Non-pigmented ciliary epithelial cell (primary cell): Measurements from ENCODE around the gene PBX1.
A peak's percentile ranks its signal among the peaks of the same experiment; 100 is the strongest.
"Not testable (repeated sequence)": the region's sequence is repeated elsewhere in the genome, so short reads cannot be mapped to it uniquely, and the experiment has no call there.

Experiments used
- DNase-seq: peaks from one replicate; pipeline ENCODE4 v3.0.0-alpha.2; 2010; ENCODE audit warnings: low read depth

PBX1 gene

DNA sequence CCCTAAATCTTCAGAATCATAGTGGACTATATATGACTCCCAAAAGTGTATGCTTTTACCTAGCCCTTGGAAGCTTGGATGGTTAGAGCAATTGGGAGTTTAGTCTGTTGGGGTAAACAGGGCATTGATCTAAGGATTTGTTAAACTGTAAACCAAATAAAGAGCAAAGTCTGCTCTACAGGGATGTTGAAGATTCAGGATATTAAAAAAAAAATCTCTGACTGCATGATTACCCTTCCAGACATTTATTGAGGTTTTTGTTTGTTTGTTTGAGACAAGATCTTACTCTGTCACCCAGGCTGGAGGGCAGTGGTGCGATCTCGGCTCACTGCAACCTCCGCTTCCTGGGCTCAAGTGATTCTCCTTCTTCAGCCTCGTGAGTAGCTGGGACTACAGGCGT, 31.6 kb downstream of the PBX1 start:
- no peak for DNase-seq

DNA sequence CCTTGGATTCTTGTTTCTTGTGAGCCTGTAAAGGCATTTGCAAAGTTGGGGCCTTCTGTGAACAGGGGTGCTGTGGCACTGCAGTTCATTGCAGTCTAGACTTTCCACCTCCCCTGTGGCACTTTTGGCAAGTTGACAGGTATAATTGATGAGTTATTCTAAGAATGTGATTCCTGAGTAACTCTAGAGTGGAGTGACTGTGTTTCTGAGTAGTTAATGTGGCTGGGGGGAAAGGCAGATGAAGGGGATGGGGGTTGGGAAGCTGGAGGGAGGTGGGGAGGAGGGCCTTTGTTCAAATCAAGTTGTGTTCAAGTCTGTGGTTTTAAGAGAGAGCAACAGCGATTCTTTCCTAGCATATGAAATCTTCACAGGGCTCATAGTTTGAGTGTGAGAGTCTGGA, 32.9 kb downstream of the PBX1 start:
- DNase-seq = no peak

DNA sequence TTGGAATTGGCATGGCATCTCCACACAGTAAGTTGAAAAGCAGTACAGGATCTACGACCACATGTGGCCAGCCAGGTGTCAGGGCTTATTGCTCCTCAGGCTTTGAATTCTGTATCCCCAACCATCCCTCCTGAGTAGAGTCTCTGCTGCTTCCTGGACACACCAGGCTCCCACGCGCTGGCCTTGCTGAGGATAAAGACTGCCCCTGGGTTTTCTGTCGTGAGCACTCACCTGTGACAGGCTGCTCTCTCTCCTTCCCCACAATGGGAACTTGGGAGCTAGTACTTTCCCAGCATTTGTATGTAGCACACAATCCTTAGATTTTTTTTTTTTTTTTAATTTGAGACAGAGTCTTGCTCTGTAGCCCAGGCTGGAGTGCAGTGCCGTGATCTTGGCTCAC, 33.6 kb downstream of the PBX1 start:
- DNase-seq = no peak

DNA sequence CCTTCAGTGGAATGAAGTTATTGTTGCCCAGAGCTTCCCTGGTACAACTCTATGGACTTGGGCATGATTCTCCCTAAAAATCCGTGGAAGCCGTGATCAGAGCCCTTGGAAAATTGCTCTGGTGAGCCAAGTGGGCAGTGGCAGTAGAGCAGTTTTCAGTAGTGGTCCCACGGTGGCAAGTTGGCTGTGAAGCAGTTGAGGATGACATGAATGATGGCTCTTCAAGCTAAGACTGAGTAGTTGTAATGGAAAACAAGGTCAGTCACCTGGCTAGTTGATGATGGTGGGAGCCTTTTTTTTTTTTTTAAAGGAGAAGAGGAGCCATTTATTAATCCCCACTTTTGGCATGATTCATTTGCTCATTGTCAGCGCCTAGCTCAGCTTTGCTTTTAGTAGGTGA, 36.2 kb downstream of the PBX1 start:
- no peak for DNase-seq

DNA sequence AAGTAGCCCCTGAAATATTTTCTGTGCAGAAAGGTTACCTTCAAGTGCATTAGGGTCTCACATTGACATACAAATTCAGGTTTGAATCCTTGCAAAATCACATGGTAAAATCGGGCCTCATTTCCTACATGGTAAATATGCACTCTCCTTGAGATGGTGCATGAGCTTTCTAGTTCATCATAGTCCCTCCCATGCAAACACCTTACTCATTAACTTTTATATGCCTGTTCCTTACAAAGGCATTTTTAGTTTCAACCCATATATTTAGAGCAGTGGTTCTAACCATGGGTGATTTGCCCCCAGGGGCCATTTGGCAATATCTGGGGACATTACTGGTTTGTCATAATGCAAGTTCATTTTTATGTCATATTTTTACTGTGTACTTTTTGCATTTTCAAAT, 37.2 kb downstream of the PBX1 start:
- no peak for DNase-seq

DNA sequence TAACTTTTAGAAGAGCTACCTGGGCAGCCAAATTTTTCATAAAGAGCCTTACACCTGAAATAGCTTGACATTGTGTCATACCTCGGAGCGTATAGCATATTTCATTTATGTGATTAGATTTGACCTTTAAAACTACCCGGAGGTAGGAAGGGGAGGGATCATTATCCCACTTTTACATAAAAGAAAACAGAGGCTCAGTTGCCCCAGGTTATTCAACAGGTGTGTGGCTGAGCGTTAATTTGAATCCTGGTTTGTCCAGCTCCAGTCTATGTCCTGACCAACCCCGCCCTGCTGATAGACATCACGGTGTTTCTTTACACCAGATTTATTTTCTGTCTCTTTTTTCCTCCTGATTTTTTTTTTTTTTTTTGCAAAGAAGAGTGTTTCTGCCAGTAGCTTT, 39.7 kb downstream of the PBX1 start:
- no peak for DNase-seq

DNA sequence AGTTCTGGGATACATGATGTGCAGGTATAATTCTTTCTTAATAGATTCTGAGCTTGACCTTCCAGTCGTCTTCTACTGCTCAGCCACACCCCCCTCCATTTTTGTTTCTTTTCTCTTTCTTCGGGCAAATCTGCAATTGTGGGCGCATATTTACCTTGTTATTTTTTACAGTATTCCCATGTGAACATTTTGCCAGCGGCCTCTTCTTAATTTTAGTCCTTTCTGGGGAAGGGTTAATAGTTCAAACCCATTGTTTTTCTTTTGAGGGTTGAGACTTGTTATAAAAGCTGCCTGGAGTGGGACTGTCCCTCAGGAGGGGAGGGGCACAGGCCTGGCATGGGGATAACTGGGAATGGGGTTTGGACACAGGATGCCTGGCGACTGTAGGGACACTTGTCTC, 40.3 kb downstream of the PBX1 start:
- DNase-seq = no peak

DNA sequence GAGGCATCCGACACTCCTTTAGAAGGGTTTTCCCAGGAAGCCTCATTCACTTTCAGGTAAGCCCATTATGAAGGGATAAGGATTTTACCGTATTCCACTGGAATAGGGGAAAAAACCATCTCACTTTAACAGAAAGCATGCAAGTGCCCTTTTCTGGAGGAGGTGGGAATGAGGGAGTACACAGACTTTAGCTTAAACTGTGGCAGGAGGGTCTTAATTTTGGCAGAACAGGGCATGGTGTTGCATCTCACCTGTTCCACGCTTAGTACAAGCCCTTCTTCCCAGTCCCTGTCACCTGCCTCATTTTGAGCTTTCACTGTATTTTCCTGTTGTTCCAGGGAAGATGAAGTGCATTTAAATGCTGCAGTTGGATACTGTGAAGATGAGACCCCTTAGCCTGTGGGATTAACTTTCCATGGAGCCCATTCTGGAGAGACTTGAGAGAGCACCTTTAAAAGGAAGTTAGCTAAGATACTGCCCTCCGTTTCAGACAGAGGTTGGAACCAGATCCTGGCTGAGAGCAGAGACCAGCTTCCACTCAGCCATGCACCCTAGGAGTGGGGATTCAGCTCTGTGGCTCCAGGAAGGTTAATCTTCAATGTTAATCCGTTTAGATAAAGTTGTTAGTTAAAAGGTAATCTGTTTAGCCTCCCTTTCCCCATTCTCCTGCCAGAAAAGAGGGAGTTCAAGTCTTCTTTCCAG, 42.6 kb downstream of the PBX1 start:
- no peak for DNase-seq

DNA sequence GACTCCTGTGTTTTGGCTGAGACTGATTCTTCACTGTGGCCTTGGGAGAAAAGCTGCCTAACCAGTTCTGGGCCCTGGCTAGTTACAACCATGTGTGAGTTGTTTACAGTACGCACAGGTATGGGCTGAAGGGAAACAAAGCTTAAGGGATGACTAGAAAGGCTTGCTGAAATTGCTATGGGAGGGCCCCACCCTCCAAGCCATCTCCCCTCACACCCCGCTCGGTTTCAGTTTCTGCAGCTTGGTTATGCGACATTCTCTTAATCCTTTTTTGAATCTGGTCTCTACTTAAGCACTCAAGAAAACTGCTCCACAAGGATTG, 43.1 kb downstream of the PBX1 start:
- DNase-seq = no peak

DNA sequence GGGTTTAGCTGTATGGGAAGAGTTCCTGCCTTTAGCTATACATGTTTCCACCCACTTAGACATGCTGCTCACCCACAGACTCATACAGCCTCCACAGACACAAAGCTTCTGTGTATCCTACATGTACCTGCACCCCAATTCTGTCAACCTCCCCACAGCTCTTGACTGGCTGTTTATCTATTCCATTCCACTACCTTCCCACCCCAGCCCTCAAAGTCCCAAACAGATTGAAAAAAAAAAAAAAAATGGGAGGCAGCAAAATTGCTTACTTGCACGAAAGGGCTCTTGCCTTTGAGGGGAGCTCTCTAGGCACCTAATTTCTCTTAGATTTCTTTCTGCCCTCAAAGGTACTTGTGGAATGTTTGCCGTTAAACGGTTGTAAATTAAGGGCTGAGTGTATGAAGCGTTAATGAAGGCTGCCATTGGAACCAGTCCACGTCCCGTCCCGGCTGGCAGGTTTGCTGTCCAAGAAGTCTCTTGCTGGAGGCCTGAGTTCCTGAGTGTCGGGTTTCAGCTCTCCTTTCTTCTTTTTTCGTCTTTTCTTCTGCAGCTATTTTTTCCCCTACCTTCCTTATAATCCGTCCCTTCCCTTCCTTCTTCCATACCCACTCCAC, 43.6 kb downstream of the PBX1 start:
- DNase-seq = no peak

DNA sequence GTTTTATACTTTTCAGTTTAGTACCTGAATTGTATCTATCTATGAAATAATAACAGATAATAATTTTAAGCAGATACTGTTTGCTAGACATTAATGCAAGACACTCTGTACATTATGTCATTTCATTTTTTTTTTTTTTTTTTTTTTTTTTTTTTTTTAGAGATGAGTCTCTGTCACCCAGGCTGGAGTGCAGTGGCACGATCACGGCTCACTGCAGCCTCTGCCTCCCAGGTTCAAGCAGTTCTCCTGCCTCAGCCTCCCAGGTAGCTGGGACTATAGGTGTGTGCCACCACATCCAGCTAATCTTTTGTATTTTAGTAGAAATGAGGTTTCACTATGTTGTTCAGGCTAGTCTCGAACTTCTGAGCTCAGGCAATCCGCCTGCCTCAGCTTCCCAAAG, 44.8 kb downstream of the PBX1 start:
- DNase-seq = not testable (repeated sequence)

DNA sequence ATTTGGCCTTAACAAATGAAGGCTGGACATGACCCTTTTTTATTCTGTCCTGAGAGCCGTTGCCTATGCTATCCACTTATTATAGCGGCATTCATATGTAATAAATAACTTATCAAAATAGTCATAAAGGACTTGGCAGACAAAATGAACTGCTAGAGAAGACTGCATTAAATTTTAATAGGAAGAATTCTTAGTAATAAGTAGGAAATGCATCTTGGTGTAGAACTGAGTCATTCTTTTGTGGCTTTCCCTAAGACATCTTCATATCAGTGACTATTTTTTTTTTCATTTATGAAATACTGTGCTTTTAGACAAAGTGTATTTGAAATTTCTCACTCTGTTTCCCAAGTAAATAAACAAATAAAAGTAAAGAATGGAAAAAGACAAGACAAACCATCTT, 45.6 kb downstream of the PBX1 start:
- DNase-seq = no peak

DNA sequence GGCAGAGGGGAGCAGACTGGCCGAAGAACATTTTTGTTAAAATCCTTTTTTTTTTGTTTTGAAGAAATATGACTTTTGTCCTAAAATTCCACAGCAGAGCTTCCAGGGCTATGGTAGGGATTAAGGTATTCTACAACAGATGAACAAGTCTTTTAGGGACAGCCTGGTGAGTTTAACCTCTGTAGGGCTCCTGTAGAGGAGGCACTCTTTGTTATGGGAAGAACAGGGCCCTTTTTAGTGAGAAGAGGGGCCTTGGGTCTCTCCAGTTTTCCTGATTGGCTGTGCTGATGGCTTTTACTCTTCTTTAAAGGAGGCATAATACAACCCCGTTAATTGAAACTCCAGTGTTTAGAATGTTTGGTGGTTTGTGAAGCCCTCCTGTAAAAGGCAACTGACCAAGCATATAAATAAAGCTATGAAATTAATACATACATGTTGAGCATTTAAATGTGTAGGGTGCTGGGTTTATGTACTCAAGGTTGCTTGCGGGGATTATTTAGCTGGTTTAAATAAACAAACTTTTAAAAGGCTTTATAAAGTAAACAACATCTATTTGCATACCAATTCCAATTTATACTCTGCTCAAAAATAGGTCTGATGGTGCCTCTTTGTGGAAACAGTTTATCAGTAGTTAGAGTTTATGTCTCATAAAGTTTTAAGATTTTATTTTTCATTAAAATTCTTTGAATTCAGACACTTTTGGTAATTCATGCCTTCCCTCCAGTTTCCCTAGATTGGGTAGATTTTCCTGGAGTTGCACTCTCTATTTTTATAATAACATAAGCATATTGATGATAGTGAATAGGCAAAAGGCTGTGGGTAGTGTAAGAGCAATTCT, 46.5 kb downstream of the PBX1 start:
- DNase-seq = no peak

DNA sequence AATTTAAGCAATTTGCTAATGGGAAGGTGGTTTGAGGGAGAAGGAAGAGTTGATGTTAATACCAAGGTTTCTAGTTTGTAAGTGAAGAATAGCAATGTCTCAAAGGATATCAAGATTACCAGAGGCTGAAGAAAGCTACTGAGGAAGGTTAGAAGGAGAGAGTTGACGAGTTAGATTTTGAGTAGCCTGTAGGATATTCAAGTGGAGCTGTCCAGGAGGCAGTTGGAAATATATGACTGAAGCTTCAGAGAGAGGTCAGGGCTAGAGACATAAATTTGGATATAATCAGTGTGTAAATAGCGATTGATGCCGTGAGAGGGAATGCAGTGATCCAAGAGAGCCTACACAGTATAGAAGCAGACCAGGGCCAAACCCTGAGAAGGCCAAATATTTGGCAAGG, 48.4 kb downstream of the PBX1 start:
- no peak for DNase-seq

DNA sequence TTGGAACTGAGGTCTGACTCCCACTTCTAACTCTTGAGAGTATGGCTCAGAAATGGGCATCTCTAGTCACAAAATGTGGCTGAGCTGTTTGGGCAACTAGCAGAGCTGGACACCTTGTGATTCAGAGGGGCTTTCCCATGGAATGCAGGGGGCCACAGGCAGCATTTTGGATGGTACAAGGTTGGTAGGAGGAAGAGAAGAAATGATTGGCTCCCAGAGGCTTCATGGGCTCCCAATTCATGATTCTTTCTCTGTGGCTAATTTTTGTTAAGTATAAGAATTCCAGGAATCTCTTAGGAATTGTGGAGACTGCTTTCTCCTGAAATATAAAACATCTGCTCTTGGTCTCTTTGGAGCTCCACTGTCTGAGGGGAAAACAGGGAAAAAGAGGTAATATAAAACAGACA, 49.7 kb downstream of the PBX1 start:
- no peak for DNase-seq

DNA sequence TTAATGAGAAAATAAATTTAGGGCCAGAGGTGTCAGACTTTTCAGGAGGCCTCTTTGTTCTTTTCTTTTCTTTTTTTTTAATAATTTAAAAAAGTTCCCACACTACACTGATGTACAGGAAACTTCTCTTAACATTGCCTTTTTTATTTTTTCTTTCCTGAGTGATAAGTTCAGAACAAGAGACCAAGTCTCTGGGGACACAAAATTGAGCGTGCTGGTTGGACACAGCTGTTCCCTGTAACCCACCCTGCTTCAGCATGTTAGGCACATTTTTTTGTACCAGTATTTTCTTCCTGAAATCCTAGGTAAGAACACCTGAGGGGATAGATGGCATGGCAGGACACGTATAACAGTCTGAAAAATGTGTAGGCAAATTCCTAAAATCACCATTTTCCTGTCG, 50.1 kb downstream of the PBX1 start:
- no peak for DNase-seq

DNA sequence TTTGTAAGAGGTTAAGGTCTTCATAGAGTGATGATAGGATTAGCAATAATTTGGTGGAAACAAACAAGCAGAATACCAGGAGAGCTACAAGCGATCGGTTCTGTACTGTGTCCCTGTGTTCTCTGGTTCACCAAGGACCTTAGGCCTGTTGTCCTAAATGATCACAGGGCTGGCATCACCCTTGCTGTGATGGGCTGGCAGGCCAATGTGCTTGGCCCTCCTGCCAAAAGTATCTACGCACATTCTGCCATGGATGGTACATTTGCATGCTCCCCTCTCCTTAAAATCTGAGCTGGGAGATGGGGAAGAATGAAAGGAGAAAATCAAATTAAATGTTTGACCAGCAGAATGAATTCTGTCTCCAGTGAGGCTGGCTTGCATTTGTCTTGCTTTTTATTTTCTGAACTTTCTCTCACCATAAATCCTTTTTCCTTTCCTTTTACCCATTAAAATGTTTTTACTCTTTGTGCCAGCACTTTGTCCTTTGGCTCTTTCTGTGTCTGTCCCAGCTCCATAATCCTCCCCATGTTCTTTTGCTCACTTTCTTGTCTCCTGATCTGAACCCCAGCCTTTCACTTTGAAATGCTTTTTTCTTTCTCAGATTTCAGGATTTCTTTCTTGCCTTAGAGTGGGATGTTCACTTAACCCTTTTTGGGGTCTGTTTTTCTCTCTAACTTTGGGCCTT, 51.7 kb downstream of the PBX1 start:
- no peak for DNase-seq

DNA sequence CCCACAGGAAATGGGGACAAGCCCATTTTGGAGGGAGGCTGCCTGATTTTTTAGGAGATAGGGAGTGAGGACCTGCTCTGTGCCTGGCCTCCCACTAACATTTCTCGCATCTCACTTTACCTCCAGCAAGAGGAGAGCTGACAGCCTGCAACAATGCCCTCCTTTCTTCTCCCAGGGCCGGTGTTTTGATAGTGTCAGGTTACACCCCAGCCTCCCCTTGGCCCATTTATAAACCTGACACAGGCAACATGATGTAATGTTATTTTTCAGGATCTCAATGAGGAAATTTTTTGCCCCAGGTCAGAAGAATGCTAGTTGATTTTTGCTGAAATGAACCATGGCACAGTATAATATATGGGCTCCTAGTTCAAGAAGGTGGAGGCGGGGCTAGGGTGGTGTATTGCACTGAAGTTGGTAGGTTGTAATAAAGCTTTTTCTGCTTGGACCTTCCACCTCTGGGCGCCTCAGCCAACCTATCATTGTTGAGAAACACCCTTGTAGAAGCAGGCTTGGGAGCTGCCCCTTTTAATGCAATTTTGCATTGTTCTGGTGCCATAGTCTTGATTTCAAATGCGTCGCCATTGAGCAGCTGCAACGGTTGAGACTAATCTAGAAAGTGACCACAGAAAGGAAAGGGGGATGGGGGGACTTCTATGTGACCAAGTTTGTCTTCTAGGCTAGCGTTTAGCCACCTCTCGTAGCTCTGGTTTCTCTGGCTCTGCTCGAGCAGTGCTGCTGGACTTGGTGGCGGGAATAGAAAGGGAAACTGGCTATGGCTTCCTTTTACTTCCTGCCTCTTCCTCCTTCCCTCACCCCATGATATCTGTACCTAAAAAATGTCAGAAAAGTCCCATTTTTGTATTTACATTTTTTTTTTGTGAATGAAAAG, 53.0 kb downstream of the PBX1 start:
- DNase-seq = peak; percentile 52

DNA sequence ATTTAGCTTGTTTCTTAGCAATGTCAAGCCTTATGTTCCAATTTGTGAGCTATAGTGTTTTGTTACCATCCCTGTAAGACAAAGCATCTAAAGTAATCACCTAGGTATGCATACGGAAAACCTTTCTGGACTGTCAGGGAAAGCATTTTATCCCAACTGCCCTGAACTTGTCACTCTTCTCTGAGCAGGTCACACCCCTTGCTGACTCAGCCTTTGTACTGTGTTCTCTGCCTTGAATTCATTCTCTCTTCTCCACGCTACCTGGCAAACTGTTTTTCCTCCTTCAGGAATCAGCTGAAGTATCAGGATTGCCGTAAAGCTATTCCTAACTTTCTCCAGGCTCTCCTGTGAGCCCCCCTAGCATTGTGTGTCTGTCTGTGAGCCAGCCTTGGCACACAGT, 54.2 kb downstream of the PBX1 start:
- no peak for DNase-seq

DNA sequence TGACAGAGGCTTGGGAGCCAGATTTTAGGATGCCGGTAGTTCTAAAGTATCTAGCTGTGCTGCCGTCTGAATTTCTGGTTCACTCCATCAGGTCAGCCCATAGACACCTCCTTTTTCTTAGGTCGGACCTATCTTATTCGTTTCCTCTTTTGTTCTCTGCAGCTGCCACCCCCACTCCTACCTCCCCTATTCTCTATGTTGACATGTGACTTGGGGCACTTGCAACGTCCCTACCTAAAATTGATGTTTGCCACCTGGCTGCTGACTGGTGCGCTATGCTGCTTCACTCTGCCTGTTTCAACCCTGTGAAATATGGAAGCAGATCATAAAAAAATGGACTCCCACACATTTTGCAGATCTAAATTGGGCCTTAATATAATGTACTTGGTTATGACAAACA, 55.3 kb downstream of the PBX1 start:
- no peak for DNase-seq

DNA sequence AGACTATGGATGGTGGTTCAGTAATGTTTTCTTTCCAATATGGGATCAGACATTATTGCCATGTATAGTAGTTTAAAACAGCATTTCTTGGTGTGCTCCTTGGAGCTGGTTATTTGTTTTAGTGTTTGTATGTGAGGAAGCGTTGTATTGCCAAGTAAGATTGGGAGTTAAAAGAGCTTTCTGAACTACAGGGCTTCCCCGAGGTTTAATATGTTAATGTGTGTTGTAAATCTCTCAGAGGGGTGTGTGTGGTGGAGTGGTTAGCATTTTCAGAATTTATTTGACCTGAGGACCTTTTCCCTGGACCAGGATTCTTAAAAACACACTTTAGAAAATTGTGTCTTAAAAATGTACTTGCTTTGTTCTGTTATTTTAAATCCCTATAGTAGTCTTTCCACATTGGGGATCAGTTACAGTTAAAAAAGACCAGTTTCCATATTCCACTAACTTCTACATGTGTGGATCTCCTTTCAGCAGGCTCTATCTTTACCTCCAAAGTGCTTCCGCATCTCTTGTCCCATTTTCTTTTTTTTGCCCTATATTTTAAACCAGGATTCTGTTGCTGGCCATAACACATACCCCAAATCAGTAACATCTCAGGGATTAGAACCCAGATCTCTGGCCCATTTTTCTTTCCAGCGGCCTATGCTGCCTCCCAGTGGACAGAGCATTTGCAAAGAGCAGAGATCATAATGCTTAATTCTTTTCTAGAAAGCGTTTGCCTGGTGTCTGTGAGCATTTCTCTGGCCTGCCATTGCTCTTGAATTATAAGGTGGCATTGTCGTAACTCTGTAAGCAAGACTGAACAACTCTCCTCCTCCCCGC, 58.6 kb downstream of the PBX1 start:
- no peak for DNase-seq
